Gastroesophageal sphincter (tissue), 4 donors: ENCODE measurements around the gene OCIAD2. TPM values are rescaled to one million over a fixed set of nuclear protein-coding genes. Genes with fewer than 3 reads are reported as not detected.
"Not testable (repeated sequence)": the region's sequence is repeated elsewhere in the genome, so short reads cannot be mapped to it uniquely, and the experiment has no call there.

ENCODE experiments used
- ATAC-seq: fragments of 150-250 bp; one replicate; pipeline ENCODE4 v1.9.1; 2016; ENCODE audit warnings: mild to moderate bottlenecking, moderate library complexity
- H3K27ac ChIP-seq, 4 donors: fragments of 200-600 bp; sonication (generic) in 3 of 4; 1 replicate in 3 of 4; 2 replicates in 1 of 4; pipeline ENCODE4 v1.5.1; 2016 to 2019
- H3K27me3 ChIP-seq: fragments of 200-600 bp; sonication (generic); one replicate; pipeline ENCODE4 v1.5.1; 2019
- H3K36me3 ChIP-seq, 2 donors: fragments of 200-600 bp; sonication (generic); one replicate each; pipeline ENCODE4 v1.5.1; 2019; ENCODE audit warnings: control low read depth in 1 of 2
- H3K4me1 ChIP-seq, 3 donors: fragments of 200-600 bp; sonication (generic); 1 replicate in 2 of 3; 2 replicates in 1 of 3; pipeline ENCODE4 v1.5.1; 2016 to 2019; ENCODE audit warnings: control low read depth in 2 of 3
- H3K4me3 ChIP-seq, 2 donors: fragments of 200-600 bp; sonication (generic); one replicate each; pipeline ENCODE4 v1.5.1; 2019; ENCODE audit warnings: mild to moderate bottlenecking in 1 of 2, moderate library complexity in 1 of 2
- H3K9me3 ChIP-seq, 3 donors: fragments of 200-600 bp; sonication (generic); one replicate each; pipeline ENCODE4 v1.5.1; 2017 to 2019; ENCODE audit warnings: control low read depth in 2 of 3
- EP300 ChIP-seq: sonication (generic); formaldehyde crosslinking; IDR thresholded peaks from one replicate; pipeline ENCODE4 v1.6.1; 2017; ENCODE audit warnings: antibody characterized with exemption, mild to moderate bottlenecking
- POLR2A ChIP-seq, 2 donors: fragments of 450-650 bp; IDR thresholded peaks; one replicate each; pipeline ENCODE4 v1.6.1; 2017; ENCODE audit warnings: antibody characterized with exemption in 2 of 2, mild to moderate bottlenecking in 2 of 2, moderate library complexity in 1 of 2
- POLR2AphosphoS5 ChIP-seq: sonication (generic); formaldehyde crosslinking; IDR thresholded peaks from one replicate; pipeline ENCODE4 v1.6.1; 2017; ENCODE audit warnings: antibody characterized with exemption
- WGBS, 2 donors: methylation state at CpG; one replicate each; pipeline ENCODE4 v1.1.5; 2018; ENCODE audit warnings: low coverage in 1 of 2; 5-methylcytosine and 5-hydroxymethylcytosine counted together
- small RNA-seq, 4 donors: library from RNA; depleted of rRNA; stranded (forward); fragments of <200 nt; gene quantifications; one replicate each; pipeline ENCODE3, GENCODE V24; 2016
- total RNA-seq, 4 donors: library from RNA; depleted of rRNA; stranded (reverse); fragments of >200 nt; gene quantifications; one replicate each; pipeline ENCODE4 v1.1.0, GENCODE V29; 2016
- TF ChIP-seq, protein P1 (sequence below), 4 experiments: fragments of 200-600 bp in 2 of 4; fragments of 450-650 bp in 2 of 4; sonication (generic) in 1 of 4; IDR thresholded peaks; one replicate each; pipeline ENCODE4 v1.5.1; 2017 to 2019; ENCODE audit warnings: antibody characterized with exemption in 4 of 4, mild to moderate bottlenecking in 2 of 4, moderate library complexity in 2 of 4

OCIAD2 gene
- total RNA-seq, 4 donors from 2014 or later, result 2.4 to 9.3 (median 5.0) TPM

- Histone ChIP-seq H3K9me3 (no peaks in the 10 kb centered on the region), H3K4me1 (no peaks in the 10 kb centered on the region), H3K36me3 (peaks cover 0 to 84% of the 10 kb centered on the region in 2 donors), H3K27me3 (no peaks in the 10 kb centered on the region), H3K27ac (no peak overlapping the region), H3K4me3 (no peak overlapping the region)
- WGBS, 2 donors, result 62 to 72% methylated on average over 1 of the region's 1 CpG
- no peak for ATAC-seq
- TF ChIP-seq POLR2A (IDR thresholded peaks at IDR 0.05) (no peak), EP300 (no peak), POLR2AphosphoS5 (no peak)
- TF ChIP-seq, protein P1, sequence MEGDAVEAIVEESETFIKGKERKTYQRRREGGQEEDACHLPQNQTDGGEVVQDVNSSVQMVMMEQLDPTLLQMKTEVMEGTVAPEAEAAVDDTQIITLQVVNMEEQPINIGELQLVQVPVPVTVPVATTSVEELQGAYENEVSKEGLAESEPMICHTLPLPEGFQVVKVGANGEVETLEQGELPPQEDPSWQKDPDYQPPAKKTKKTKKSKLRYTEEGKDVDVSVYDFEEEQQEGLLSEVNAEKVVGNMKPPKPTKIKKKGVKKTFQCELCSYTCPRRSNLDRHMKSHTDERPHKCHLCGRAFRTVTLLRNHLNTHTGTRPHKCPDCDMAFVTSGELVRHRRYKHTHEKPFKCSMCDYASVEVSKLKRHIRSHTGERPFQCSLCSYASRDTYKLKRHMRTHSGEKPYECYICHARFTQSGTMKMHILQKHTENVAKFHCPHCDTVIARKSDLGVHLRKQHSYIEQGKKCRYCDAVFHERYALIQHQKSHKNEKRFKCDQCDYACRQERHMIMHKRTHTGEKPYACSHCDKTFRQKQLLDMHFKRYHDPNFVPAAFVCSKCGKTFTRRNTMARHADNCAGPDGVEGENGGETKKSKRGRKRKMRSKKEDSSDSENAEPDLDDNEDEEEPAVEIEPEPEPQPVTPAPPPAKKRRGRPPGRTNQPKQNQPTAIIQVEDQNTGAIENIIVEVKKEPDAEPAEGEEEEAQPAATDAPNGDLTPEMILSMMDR (IDR thresholded peaks at IDR 0.05), result no peak
These were observed 54.9 kb downstream of the OCIAD2 start for GRCh38 chr4:48851651-48852050.

DNA sequence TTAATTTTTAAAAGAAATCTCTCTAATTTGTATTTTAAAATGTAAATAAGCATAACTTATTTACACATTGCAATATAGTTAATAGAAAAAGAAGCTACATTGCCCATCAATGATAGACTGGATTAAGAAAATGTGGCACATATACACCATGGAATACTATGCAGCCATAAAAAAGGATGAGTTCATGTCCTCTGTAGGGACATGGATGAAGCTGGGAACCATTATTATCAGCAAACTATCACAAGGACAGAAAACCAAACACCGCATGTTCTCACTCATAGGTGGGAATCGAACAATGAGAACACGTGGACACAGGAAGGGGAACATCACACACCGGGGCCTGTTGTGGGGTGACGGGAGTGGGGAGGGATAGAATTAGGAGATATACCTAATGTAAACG is 57.8 kb downstream of the OCIAD2 start:
- H3K4me3 ChIP-seq, result not testable (repeated sequence)
- 93 to 96% methylated on average over 3 to 6 of the region's 6 CpGs for WGBS, 2 donors

GRCh38 chr4:48844843-48845242 is 61.7 kb downstream of the OCIAD2 start:
- no peak for ATAC-seq
- Histone ChIP-seq H3K27me3 (no peaks in the 10 kb centered on the region), H3K36me3 (peaks cover 0 to 82% of the 10 kb centered on the region in 2 donors), H3K4me1 (peaks cover 0 to 8% (median 0%) of the 10 kb centered on the region in 3 donors), H3K27ac (no peak overlapping the region), H3K9me3 (no peaks in the 10 kb centered on the region), H3K4me3 (no peak overlapping the region)
- 58 to 75% methylated on average over 2 of the region's 2 CpGs for WGBS, 2 donors
- TF ChIP-seq POLR2AphosphoS5, result no peak
- TF ChIP-seq, protein P1 (IDR thresholded peaks at IDR 0.05), result no peak
- TF ChIP-seq POLR2A (IDR thresholded peaks at IDR 0.05), result no peak
- no peak for TF ChIP-seq EP300

More for the DNA sequence above, 57.8 kb downstream of the OCIAD2 start:
- peaks cover 0 to 85% of the 10 kb centered on the region in 2 donors for H3K36me3 ChIP-seq
- not testable (repeated sequence) for H3K27me3 ChIP-seq, H3K4me1 ChIP-seq, ATAC-seq, H3K9me3 ChIP-seq, H3K27ac ChIP-seq

GRCh38 chr4:48841045-48841827 is 65.3 kb downstream of the OCIAD2 start:
- Histone ChIP-seq H3K36me3 (peaks cover 0 to 98% of the 10 kb centered on the region in 2 donors), H3K27ac (no peak overlapping the region), H3K27me3 (no peaks in the 10 kb centered on the region), H3K4me1 (peaks cover 0 to 12% (median 0%) of the 10 kb centered on the region in 3 donors), H3K4me3 (no peak overlapping the region), H3K9me3 (no peaks in the 10 kb centered on the region)
- no peak for ATAC-seq
- 88 to 92% methylated on average over 6 to 9 of the region's 9 CpGs for WGBS, 2 donors
- TF ChIP-seq POLR2AphosphoS5, result no peak
- no peak for TF ChIP-seq POLR2A (IDR thresholded peaks at IDR 0.05)
- TF ChIP-seq EP300, result no peak
- TF ChIP-seq, protein P1 (IDR thresholded peaks at IDR 0.05), result no peak

DNA sequence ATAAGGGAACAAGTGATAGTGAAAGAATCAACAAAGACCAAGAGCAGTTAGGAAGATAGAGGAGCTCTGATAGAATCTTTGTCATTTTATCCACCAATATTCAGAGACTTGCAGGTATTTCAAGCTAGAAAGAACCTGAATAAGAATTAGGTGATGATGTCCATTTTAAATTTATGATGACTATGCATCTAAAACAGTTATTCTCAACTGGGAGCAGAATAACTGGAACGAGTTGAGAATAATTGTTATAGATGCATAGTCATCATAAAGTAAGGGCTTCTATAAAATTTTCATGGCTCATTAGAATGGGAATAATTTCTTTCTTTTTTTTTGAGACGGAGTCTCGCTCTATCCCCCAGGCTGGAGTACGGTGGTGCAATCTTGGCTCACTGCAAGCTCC is 69.9 kb downstream of the OCIAD2 start:
- WGBS, 2 donors, result 92 to 96% methylated on average over 3 to 4 of the region's 4 CpGs

More for the DNA sequence above, 69.9 kb downstream of the OCIAD2 start:
- H3K27me3 ChIP-seq, result no peaks in the 10 kb centered on the region
- TF ChIP-seq, protein P1 (IDR thresholded peaks at IDR 0.05), result no peak
- TF ChIP-seq POLR2AphosphoS5 (no peak), EP300 (no peak), POLR2A (IDR thresholded peaks at IDR 0.05) (no peak)
- H3K4me1 ChIP-seq, result peaks cover 0 to 29% (median 5%) of the 10 kb centered on the region in 3 donors
- no peak for ATAC-seq
- H3K36me3 ChIP-seq, result peaks cover 0 to 80% of the 10 kb centered on the region in 2 donors
- H3K27ac ChIP-seq, result no peak overlapping the region
- no peak overlapping the region for H3K4me3 ChIP-seq
- H3K9me3 ChIP-seq, result no peaks in the 10 kb centered on the region

Small RNA genes lying within 50 kb of the gene (small RNA-seq; reads per million reads assigned to genes)
- gene AC020593.1 (0 reads per million in 4 donors), gene RNU6-158P (0 reads per million in 4 donors)

Other genes with a start within 250 kb of the OCIAD2 start
- 10 to 100 TPM; 43.2 to 92.5 (median 62.1) TPM for gene FRYL, start 126.5 kb downstream of the OCIAD2 start, total RNA-seq
- 100 to 1,000 TPM in 3 of 4 donors, 10 to 100 TPM in 1; 97.3 to 134 (median 116) TPM for gene OCIAD1, start 75.7 kb downstream of the OCIAD2 start, total RNA-seq
- 1 to 10 TPM in 1 of 4 donors, not detected in 3; 1.4 TPM for gene CWH43, start 79.5 kb upstream of the OCIAD2 start, total RNA-seq